Measurements from ENCODE around the gene F10.
"Not testable (repeated sequence)": the region's sequence is repeated elsewhere in the genome, so short reads cannot be mapped to it uniquely, and the experiment has no call there.

The F10 gene

DNA sequence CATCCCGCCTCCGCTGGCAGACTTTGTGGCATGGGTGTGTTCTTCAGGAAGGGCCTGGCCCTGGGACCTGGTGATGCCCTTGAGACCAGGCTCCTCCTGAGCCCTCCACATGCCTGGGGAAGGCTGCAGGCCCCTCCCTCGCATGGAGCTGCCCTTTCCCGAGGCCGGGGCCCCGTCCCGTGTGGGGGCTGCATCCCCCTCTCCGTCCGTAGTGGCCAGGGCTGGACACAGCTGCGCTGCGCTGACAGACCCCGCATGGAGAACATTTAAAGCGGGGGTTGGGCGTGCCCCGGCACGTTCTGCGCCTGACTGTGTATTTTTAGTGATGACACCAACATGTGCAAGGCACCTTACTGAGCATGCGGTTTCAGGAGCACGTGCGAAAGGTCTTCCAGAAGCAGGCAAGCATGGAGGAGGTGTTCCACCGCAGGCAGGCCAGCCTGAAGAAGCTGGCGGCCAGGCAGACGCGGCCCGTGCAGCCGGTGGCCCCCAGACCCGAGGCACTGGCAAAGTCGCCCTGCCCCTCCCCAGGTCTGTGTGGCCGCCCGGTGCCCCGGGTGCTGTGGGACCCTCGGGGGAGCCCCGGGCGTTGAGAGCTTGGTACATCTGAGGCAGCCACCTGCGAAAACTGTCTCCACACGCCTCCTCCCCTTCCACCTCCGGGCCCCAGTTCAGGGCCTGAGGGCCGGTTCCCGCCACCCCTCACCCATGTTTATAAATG, 45.8 kb upstream of the F10 start:
- DNase-seq (ENCODE audit: low read depth): no peak
- TF ChIP-seq MAX (IDR thresholded peaks at IDR 0.05; ENCODE audit: low read depth, low read length) (no peak), MYC (IDR thresholded peaks at IDR 0.05; ENCODE audit: low read depth, low read length) (no peak), POLR2A (IDR thresholded peaks at IDR 0.05; ENCODE audit: extremely low read depth, insufficient read length) (no peak), CTCF (IDR thresholded peaks at IDR 0.05; ENCODE audit: low read depth, low read length) (no peak)
- no peak overlapping the region for H3K4me3 ChIP-seq (ENCODE audit: low read depth, low read length)

DNA sequence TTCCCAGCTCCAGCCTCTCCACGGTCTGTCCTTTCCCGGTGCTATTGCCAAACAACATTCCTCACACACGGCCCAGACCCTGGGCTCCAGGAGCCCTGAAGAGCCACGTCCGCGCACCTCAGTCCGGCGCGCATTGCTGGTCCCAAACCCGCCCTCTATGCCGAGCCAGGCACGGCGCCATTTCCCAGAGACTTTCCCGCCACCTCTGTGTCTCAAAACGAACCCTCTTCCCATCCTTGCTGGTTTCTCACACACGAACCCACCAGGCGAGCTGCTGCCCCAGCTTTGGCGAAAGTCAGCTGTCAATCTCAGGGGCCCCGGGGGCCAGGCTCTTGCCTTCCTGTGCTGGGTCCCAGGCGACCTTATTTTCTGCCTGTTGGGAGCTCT, 45.0 kb upstream of the F10 start:
- no peak for TF ChIP-seq CTCF (IDR thresholded peaks at IDR 0.05; ENCODE audit: low read depth, low read length)
- no peak for TF ChIP-seq POLR2A (IDR thresholded peaks at IDR 0.05; ENCODE audit: extremely low read depth, insufficient read length)
- no peak for TF ChIP-seq MYC (IDR thresholded peaks at IDR 0.05; ENCODE audit: low read depth, low read length)
- no peak for TF ChIP-seq MAX (IDR thresholded peaks at IDR 0.05; ENCODE audit: low read depth, low read length)
- DNase-seq (ENCODE audit: low read depth): no peak
- H3K4me3 ChIP-seq (ENCODE audit: low read depth, low read length): no peak overlapping the region

DNA sequence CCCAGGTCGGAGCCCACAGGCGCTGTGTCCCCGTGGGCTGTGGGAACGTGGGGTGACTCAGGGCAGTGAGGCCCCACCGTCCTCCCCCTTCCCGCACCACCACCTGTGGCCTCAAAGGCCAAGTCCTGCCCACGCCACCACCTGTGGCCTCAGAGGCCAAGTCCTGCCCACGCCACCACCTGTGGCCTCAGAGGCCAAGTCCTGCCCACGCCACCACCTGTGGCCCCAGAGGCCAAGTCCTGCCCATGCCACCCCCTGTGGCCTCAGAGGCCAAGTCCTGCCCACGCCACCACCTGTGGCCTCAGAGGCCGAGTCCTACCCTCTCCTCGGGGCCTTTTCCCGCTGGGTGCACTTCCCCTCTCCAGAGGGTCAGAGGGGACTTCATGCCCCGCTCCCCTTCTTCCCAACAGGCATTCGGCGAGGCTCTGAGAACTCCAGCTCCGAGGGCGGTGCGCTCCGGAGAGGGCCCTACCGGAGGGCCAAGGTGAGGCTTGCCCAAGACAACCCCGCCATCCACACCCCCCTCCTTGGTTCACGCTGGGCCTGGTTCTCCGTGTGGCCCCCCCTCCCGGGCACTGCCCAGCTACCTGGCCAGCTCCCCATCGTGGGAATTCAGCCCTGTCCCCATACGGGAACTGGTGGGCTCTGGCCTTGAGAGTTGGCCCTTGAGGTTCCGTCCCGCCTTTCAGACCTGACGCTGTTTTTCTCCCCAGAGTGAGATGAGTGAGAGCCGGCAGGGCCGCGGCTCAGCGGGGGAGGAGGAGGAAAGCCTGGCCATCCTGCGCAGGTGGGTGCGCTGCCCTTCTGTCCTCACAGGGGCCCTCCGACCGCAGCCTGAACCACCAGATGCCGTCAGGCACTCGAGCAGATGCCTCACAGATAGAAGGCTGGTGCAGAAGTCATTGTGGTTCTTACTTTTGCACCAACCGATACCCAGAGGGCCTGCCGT, 44.4 kb upstream of the F10 start:
- TF ChIP-seq MYC (IDR thresholded peaks at IDR 0.05; ENCODE audit: low read depth, low read length): no peak
- no peak for TF ChIP-seq CTCF (IDR thresholded peaks at IDR 0.05; ENCODE audit: low read depth, low read length)
- TF ChIP-seq POLR2A (IDR thresholded peaks at IDR 0.05; ENCODE audit: extremely low read depth, insufficient read length): no peak
- TF ChIP-seq MAX (IDR thresholded peaks at IDR 0.05; ENCODE audit: low read depth, low read length): no peak
- H3K4me3 ChIP-seq (ENCODE audit: low read depth, low read length): no peak overlapping the region
- peak; percentile 40 for DNase-seq (ENCODE audit: low read depth)

- no peak overlapping the region for H3K4me3 ChIP-seq (ENCODE audit: low read depth, low read length)
- TF ChIP-seq CTCF (IDR thresholded peaks at IDR 0.05; ENCODE audit: low read depth, low read length): no peak
- no peak for TF ChIP-seq POLR2A (IDR thresholded peaks at IDR 0.05; ENCODE audit: extremely low read depth, insufficient read length)
- no peak for TF ChIP-seq MYC (IDR thresholded peaks at IDR 0.05; ENCODE audit: low read depth, low read length)
- no peak for TF ChIP-seq MAX (IDR thresholded peaks at IDR 0.05; ENCODE audit: low read depth, low read length)
- peak; percentile 32 for DNase-seq (ENCODE audit: low read depth)
These were observed 43.5 kb upstream of the F10 start for GRCh38 chr13:113078902-113079780.

- not testable (repeated sequence) for DNase-seq (ENCODE audit: low read depth); H3K4me3 ChIP-seq (ENCODE audit: low read depth, low read length)
These were observed 42.9 kb upstream of the F10 start for GRCh38 chr13:113079781-113080080.

All from NB4 (cell line).